GM18508 (cell line): ENCODE measurements around the gene EXOC6.

Source experiments
- ATAC-seq: cut with Tn5 transposase; IDR thresholded peaks from one replicate; pipeline ENCODE4 v1.9.1; 2021; ENCODE audit warnings: moderate number of reproducible peaks; ENCODE audit not compliant: insufficient read depth, unreplicated experiment

EXOC6 gene

DNA sequence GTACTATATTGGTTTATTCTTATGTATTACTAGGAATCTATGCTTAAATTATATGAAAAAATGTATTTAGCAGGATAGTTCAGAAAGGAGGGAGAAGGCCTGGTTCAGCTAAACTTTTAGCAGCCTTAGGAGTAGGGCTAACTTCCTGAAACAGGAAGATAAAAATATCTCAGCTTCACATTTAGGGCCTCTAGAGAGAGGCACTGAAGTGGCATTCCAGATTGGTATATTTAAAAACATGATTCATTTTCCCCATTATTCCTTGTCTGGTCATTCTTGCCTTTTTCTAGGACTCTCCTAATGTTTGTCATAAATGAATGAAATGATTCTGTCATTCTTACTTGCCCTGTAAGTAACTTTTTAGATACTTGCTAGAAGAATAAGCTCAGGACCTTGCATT, 149.3 kb downstream of the EXOC6 start:
- ATAC-seq = no peak

DNA sequence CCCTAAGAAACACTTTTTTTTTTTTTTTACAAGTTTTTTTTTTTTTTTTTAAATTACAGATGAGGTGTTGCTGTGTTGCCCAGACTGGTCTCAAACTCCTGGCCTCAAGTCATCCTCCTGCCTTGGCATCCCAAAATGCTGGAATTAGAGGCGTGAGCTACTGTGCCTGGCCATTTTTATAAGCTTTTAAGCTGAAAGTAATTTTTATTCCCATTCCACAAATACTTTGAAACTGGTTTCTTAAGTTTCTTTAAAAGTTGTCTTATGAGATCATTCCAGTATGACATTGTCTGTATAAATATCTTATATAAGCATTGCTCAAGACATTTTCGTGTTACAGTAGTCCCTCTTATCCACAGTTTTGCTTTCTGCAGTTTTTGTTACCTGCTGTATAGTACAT, 150.9 kb downstream of the EXOC6 start:
- no peak for ATAC-seq

DNA sequence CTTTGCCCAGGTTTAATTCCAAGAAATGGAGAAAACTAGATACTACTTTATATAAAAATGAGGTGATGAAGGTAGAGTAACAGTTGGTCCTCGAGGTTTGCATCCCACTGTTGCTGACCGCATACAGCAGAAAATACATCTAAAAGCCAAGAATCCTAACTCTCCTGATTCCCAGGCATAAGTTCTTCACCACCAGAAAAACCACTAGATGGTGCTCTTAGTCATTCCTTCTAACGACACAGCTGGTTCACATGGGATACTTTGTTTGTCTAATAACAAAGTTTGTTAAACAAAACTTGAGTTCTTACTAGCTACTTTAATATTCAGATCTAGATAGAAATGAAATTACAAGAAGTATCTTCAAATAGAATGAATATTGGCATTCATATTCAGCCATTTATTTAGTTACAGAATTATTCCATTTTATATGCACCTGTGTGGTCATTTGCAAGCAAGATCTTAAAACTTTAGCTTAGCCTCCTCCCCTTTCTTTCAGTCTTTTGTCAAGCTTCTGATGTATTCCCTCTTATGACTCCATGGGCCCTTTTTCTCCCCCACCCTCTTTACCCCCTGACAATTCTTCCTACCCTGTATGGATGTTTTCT, 158.2 kb downstream of the EXOC6 start:
- ATAC-seq = no peak

DNA sequence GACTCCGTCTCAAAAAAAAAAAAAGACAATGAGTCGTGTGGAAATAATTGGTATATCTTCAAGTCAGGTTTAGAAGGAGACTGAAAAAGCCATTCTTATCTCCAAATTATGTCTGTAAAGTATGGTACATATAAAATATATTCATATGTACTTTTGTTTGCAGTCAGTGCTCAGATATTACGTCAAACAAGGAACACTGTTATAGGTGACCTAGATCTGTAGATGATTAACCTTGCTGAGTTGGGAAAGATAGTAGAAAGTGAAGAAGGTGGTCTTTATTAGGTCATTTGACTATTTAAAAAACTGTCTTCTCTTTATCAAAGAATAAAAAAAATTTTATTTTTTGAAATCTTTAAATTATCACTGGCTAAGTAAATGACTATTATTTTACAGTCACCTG, 167.4 kb downstream of the EXOC6 start:
- no peak for ATAC-seq

DNA sequence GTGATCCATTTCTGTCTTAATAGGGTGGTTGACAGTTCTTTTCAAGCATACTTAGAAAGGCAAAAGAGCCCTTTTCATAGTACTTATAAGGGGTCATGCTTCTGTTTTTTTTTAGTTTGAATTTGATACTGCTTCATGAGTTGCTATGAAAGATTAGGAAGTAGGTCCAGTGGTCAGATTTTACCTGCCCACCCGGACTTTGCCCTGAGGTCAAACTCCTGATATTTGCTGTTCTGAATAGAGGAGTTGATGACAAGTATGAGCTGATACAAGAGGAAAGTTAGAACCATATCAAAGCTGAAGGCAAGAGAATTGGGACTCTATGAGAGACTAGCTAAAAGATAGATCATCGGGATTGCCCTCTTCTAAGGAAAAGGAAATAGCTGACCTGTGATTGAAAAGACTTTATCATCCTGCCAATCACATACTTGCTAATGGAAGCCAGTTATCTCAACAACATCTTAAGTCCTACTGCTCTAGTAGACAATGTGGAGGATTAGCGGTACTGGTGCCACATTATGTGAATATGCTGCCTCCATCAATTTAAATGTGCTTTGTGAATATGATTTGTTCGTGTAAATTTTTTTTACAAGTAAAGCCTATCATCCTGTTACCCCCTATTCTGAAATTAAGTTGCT, 174.8 kb downstream of the EXOC6 start:
- ATAC-seq = no peak

DNA sequence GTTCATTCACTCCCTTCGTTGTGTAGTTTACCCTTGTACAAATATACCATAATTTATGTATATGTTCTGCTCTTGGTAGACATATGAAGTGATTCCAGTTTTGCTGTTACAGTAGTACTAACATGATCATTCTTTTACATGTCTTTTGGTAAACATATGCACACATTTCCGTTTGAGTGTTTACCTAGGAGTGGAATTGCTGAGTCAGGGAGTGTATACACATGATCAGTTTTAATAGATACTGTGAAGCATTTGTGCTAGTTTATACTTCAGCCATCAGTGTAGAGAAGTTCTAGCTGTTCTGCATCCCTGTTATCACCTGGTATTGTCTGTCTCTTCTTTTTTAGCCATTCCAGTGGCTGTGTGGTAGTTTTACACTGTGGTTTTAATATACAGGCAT, 177.8 kb downstream of the EXOC6 start:
- no peak for ATAC-seq

DNA sequence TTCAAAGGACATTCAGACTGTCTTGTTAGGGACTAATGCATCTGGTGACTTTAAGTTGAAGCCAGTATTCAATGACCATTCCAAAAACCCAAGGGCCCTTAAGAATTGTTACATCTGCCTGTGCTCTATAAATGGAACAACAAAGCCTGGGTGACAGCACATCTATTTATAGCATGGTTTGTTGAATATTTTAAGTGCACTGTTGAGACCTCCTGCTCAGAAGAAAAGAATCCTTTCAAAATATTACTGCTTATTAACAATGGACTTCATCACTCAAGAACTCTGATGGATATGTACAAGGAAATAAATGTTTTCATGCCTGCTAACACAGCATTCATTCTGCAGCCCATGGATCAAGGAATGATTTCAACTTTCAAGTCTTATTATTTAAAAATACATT, 179.2 kb downstream of the EXOC6 start:
- no peak for ATAC-seq

DNA sequence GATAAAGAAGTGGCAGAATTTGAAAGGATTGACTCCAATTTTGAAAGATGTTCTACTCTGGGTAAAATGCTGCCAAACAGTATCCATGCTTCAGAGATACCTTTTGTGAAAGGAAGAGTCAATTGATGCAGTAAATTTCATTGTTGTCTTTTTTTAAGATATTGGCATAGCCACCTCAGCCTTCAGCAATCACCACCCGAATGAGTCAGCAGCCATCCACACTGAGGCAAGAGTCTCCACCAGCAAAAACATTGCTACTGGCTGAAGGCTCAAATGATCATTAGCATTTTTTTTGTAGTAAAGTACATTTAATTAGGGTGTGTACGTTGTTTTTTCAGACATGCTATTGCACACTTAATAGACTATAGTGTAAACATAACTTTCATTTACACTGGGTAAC, 180.6 kb downstream of the EXOC6 start:
- ATAC-seq = no peak

DNA sequence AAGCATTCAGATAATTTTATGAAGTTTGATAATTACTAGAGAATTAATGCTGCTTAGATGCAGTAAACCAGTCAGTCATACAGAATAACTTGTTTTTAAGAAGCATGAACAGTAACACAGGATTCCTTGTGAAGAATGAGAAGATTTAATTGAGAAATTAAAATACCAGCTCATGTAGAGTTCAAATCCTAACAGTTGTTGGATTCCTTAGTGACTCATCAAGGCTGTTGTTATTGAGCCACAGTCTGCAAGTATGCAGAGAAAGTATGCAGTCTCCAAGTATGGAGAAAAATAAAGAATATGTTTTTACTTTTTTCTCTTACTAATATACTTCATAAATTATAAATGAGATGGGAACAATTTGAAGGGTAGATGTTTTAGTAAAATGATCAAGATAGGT, 182.1 kb downstream of the EXOC6 start:
- ATAC-seq = no peak

DNA sequence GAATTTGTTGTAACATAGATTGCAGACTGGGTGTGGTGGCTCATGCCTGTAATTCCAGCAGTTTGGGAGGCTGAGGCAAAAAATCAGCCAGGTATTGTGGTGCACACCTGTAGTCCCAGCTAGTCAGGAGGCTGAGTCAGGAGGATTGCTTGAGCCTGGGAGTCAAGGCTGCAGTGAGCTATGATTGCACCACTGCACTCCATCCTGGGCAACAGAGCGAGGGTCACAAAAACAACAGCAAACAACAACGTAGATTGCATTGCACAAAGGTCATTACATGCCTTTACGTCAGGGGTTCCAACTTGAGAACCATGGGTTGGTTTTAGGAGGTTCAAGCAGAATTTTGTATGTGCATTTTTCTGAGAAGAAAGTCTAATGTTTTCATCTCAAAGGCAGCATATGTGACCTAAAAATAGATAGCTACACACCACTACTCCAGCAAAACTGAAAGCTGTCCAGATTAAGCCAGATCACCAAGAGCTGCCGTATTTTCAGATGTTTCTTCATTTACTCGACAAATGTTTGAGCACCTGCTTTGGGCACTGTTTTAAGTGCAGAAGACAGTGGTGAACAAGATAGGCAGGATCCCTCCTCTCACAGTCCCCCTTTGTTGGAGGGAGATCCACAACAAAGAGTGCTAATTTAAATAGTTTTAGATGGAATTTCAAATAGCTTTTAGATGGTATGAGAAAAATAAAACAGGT, 183.9 kb downstream of the EXOC6 start:
- no peak for ATAC-seq

DNA sequence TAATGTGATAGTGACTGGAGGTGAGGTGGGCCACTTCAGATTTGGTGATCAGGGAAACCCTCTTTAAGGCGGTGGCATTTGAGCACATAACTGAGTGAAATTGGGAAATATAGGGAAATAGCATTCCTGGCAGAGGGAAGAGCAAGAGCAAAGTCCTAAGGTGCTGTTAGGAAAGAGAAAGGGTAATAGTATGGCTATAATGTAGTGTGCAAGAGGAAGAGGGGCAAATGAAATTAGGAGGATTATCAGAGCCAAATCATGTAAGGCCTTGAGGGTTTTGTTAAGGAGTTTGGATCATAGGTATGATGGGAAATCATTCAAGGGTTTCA, 184.5 kb downstream of the EXOC6 start:
- ATAC-seq = no peak

DNA sequence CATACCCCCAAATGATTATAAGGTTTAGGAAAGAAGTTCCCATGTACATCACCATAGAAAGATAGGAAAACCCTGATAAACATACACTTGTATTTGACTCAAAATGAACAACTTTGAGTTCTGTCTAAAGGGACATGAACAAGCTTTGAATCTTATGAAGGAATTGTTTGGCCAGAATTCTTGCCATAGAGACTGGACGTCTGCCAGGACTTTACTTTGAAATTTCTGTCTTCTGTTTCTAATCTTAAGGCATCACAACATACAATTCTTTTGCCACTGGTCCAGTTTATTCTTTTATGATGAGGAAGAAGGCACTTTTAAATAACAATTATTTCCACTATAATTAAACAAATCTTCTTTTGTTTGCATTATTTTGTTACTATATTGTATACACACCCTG, 186.1 kb downstream of the EXOC6 start:
- ATAC-seq = no peak

DNA sequence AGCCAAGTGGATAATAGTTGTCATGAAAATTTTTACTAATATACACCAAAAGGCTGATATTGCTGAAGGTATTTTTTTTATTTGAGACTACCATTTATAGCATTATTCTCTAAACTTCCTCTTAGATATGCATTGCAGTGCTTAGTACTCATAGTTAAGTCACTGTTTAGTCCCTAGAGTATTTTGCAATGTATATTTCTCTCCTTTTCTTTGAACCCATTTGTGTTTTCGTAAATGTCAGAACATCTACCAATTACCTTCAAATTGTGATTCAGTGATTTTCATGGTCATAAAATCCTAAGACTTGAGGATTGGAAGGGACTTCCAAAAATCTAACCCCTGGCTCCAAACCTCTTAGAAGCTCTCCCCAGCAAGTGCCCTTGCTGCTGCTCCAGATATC, 190.8 kb downstream of the EXOC6 start:
- ATAC-seq = no peak

DNA sequence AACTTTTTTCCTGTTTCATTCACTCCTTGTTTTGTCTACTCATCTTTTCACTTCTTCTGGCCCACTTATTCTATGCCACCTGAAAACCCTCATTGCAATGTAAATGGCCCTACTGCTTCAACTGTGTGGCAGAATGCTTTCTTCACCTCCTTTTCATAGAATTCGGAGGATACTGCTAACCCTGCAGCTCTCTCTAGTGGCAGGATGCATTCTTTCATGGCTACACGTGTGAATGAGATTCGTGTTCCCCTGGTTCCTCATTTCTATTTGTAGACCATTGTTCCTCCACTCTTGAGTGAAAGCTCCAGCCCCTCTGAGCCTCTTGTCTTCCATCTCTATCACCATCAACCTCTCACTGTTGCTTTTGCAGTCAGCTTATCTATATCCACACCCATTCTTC, 191.4 kb downstream of the EXOC6 start:
- no peak for ATAC-seq

DNA sequence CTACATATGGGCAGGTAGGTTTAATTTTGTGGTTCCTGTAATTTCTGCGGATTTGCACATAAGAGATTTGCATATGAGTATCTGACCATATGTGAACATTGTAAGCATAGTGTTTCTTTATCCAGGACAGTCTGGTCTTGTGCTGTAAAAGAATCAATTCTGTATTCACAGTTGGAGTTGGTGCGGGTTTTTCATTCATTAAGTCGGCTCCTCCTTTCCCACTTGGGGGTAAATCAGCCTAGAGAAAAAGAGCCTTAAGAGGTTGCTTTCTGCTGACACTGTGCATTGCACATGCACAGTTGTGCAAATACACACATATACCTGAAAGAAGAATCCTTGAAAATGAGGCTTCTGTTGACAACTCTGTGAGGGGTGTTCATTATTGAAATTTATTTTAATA, 206.2 kb downstream of the EXOC6 start:
- no peak for ATAC-seq

DNA sequence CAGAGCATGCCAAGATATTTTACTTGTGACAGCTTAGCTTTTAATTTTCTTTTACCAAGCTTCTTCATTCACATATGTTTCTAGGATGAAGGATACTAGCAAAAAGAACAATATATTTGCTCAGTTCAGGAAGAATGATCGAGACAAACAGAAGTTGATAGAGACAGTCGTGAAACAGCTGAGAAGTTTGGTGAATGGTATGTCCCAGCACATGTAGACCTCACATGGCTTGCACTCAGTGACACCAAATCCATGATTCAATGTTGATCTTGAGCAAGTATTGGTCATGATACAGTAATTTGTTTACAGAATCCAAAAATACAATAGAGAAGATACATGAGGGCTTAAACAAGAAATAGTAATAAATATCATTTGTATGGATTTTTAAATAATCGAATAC, 209.8 kb downstream of the EXOC6 start:
- no peak for ATAC-seq

DNA sequence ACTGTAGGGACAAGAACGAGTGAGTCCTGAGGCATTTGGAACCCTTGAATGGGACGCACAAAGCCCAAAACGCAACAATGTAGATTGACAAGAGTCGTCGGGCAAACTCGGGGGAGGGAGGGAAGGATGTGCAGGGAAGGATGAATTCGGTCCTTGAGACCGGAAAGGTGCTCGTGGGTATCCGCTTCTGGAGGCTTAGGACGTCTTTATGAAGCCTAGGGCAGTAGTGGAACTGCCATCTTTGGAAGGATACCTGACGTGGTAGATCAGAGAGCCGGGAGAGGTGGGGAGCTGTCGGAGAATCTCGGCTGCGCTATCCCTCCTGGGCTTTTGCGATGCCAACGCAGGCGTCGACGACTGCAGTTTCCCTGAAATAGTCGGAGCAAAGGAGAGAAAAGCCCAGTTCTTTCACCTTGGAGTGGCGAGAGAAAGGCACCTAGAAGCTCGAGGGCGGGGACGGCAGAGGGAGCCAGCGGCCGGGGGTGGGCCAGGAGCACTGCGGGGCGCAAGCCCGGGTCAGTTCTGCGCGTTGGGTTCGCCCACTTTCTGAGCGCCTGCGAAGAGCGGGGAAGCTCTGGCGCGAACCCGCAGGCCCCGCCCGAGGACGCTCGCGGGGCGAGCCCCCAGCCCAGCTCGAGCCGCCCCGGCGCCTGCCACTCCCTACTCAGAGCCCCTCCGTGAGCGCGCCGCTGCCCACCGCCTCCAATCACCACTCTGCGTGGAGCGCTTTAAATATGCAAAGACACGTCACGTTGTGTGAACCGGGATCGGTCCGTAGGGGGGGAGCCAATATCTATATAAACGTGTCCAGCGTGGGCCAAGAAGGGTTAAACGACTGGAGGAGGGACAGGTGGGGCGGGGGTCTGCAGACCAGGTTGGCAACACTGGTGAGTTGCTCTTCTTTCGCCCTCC, 211.9 kb downstream of the EXOC6 start, which contains the start of gene CYP26C1:
CYP26C1 (plus strand) TSS at position 824 of the 912 bp plus-strand sequence. CDS start 466 bp downstream, outside the sequence.
- ATAC-seq = no peak

DNA sequence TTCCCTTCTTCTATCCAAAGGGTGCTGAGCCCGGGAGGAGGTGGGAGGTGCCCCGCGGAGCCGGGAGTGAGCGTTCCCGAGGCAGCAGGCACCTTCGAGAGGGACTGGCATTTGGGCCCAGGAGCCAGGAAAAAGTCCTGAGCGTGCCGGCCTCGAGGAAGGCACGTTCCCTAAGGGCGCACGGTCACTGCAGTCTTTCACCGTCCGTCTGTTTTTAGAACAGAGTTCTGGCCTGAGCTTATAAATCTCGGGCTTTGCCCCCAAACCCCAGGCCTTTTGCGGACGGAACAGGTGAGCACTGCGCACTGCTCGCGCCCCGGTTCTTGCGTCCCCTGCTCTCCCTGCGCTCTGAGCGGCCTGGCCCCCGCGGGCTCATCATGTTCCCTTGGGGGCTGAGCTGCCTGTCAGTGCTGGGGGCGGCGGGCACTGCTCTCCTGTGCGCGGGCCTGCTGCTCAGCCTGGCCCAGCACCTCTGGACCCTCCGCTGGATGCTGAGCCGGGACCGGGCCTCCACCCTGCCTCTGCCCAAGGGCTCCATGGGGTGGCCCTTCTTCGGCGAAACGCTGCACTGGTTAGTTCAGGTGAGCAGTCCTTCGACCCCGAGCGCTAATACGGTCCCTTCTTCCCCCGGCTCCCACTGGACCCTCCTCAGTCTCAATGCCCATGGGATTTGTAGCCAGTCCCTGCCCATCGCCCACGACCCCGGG, 212.7 kb downstream of the EXOC6 start:
- no peak for ATAC-seq

DNA sequence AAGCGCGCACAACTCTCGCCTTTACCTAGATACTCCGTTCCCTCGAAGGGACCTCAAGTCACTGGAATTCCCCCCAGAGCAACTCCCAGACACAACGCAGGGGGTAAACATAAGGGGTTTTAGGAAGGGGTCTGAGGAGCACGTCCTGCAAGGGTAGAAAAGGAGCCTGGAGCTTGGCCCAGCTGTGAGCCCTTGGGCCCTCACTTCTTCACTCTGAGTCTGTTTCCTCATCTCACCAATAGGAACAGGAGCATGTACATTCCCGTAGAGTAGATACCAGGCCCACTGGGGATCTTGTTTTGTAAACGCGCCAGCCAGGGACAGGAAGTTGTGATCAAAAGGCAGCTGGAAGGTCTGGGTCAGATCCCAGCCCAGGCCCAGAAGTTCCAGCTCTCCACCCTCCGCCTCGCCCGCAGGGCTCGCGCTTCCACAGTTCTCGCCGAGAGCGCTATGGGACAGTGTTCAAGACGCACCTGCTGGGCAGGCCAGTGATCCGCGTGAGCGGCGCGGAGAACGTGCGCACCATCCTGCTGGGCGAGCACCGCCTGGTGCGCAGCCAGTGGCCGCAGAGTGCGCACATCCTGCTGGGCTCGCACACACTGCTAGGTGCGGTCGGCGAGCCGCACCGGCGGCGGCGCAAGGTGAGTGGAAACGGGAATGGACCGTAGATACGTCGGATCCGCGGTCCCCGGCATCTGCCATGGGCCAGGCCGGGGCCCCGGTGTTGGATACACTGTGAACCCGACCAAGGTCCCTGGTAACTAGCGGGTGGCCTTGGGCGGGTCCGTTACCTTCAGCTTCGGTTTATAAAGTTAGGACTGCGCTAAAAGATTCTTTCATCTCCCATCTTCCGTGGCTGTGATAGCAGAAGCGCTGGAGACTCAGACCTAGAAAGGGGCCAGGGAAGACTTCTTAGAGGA, 213.5 kb downstream of the EXOC6 start:
- no peak for ATAC-seq
